RKO (cell line): Measurements from ENCODE around the gene OLR1.
"Not testable (repeated sequence)": the region's sequence is repeated elsewhere in the genome, so short reads cannot be mapped to it uniquely, and the experiment has no call there.

Experiments
- DNase-seq: peaks from one replicate; pipeline ENCODE4 v3.0.0-alpha.2; 2016; ENCODE audit warnings: low spot score

The OLR1 gene

GRCh38 chr12:10190558-10191388 is 18.8 kb upstream of the OLR1 start:
- peak; percentile 68 for DNase-seq

GRCh38 chr12:10189653-10190052 is 17.7 kb upstream of the OLR1 start:
- DNase-seq: no peak

- not testable (repeated sequence) for DNase-seq
Measured at GRCh38 chr12:10186958-10187357, 15.0 kb upstream of the OLR1 start.

GRCh38 chr12:10186299-10186698 is 14.4 kb upstream of the OLR1 start:
- DNase-seq: no peak

- no peak for DNase-seq
Measured at GRCh38 chr12:10184261-10184843, 12.4 kb upstream of the OLR1 start.

- DNase-seq: peak; percentile 19
Measured at GRCh38 chr12:10182354-10183049, 10.6 kb upstream of the OLR1 start.

- DNase-seq: no peak
Measured at GRCh38 chr12:10179776-10180181, 7.8 kb upstream of the OLR1 start.

- no peak for DNase-seq
Measured at GRCh38 chr12:10178821-10179220, 6.9 kb upstream of the OLR1 start, which contains the start of gene TMEM52B. Gene TMEM52B, plus strand, starts transcription at chr12:10179032. Its CDS starts 543 bp downstream, at chr12:10179575.

- DNase-seq: no peak
Measured at GRCh38 chr12:10175846-10176636, 4.1 kb upstream of the OLR1 start.

GRCh38 chr12:10174986-10175614 is 3.2 kb upstream of the OLR1 start:
- no peak for DNase-seq

- no peak for DNase-seq
Measured at GRCh38 chr12:10170216-10170615, 1.7 kb downstream of the OLR1 start.

GRCh38 chr12:10169104-10169503 is 2.8 kb downstream of the OLR1 start:
- DNase-seq: no peak

GRCh38 chr12:10167599-10167998 is 4.3 kb downstream of the OLR1 start:
- DNase-seq: no peak

- no peak for DNase-seq
Measured at GRCh38 chr12:10165421-10165820, 6.5 kb downstream of the OLR1 start.

GRCh38 chr12:10163084-10163483 is 8.8 kb downstream of the OLR1 start:
- no peak for DNase-seq

- no peak for DNase-seq
Measured at GRCh38 chr12:10160617-10161385, 11.1 kb downstream of the OLR1 start.

- DNase-seq: no peak
Measured at GRCh38 chr12:10159280-10159679, 12.7 kb downstream of the OLR1 start.

GRCh38 chr12:10158406-10158805 is 13.5 kb downstream of the OLR1 start:
- DNase-seq: peak; percentile 21

GRCh38 chr12:10155966-10156365 is 16.0 kb downstream of the OLR1 start:
- DNase-seq: no peak

- DNase-seq: no peak
Measured at GRCh38 chr12:10154145-10154496, 17.8 kb downstream of the OLR1 start.
